Dermis blood vessel endothelial cell (primary cell): ENCODE data around the gene DAPK2. TPM values are rescaled to one million over a fixed set of nuclear protein-coding genes. Genes with fewer than 3 reads are reported as not detected.
"Not testable (repeated sequence)": the region's sequence is repeated elsewhere in the genome, so short reads cannot be mapped to it uniquely, and the experiment has no call there.

Source experiments
- DNase-seq: peaks from one replicate; pipeline ENCODE4 v3.0.0; 2010
- total RNA-seq: library from RNA; depleted of rRNA; stranded (reverse); fragments of >200 nt; gene quantifications from 2 replicates; pipeline ENCODE4 v1.2.3, GENCODE V29; 2014

Gene DAPK2
- total RNA-seq, 1 donor from 2014 or later, result 21.1 TPM

- DNase-seq, result no peak
Measured at GRCh38 chr15:63971427-63971805, 74.9 kb downstream of the DAPK2 start.

- DNase-seq, result no peak
Measured at GRCh38 chr15:63970621-63971426, 75.5 kb downstream of the DAPK2 start.

DNA sequence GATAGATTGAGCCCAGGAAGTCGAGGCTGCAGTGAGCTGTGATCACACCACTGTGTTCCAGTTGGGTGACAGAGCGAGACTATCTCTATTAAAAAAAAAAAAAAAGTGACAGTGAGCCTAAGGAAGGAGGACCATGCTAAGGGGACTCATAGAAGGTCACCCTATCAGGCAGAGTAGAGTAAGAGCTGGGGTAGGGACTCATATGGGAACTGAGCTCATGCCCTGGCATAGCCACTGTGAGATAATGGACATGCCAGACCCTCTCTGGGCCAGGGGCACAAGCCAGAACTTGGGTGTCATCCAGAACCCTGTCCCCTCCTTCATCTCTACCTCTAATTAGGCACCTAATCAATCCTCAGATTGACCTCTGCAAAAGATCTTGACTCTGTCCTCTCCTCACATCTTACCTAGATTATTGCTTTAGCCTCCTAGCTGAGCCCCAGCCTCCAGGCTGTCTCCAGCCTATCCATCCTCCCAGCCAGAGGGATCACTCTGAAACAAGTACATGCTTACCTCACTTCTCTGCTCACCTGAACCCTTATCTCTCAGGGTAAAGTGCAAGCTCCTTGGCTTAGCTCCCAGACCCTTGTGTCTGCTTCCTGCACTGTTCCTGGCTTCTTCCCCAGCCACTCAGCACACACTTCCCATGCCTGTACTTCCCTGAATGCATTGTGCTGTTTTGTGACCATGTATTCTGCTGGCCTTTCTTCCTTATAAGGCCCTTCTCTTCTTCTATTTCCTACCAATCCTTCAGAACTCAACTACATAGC, 76.4 kb downstream of the DAPK2 start:
- peak; percentile 72 for DNase-seq

- no peak for DNase-seq
Measured at GRCh38 chr15:63968700-63969099, 77.6 kb downstream of the DAPK2 start.

DNA sequence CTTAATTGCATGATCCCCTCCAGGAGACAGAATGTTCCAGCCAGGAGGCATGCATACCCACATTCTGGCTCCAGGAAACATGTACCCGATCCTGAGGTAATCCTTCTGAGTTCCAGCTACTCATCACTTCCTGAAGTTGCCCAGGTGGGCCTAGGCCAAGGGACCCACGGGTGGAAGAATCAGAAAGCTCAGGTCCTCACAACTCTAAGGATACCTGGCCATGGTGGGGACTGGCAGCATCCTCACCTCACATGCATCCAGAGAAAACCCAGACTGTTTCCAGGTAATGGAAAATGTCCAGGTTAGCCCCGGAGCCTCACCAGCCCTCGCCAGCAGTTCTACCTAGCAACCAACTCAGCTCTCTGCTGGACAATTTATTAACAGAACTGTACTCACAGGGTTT, 78.2 kb downstream of the DAPK2 start:
- DNase-seq, result no peak

DNA sequence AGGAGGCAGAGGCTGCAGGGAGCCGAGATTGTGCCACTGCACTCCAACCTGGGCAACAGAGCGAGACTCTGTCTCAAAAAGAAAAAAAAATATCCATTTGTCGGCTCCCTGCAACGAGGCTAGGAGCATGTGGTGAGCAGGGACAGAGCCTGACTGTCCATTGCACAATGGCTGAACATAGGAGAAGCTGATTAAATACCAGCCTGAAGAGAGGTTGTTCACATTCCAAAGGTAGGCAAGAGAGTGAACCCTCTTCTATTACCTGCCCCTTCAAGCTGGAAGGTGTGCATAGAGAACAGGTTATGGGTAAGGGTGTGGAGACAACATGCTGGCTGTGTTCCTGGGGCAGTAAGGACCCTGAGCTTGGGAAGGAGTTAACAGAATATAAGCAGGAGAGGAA, 78.7 kb downstream of the DAPK2 start:
- no peak for DNase-seq

- DNase-seq, result not testable (repeated sequence)
Measured at GRCh38 chr15:63962947-63963721, 83.2 kb downstream of the DAPK2 start.

GRCh38 chr15:63953524-63953923, 92.8 kb downstream of the DAPK2 start:
- no peak for DNase-seq

DNA sequence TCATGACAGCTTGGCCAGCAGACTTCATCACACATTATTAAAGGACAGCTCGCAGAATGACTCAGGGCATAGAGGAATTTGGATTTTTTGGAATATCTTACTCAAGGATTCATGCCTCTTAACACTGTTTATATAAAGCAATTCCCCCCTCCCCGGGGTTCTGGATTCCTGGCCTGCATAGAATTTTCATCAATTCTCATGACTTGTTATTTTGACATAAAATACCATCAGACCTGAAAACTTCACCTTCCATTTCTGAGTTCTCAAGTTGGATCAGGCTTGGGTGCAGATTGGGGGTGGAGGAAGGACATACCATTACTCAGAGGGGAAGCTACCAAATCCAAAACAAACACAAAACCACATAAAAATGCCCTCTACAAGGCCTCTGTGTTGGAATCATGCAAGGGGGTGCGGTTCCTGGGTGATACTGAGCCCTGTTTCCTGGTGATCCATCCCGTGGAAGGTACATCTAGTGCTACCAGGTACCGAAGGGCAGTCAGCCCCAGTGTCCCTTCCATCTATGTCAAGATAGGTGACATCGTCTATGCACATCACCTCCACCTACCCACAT, 95.3 kb downstream of the DAPK2 start:
- DNase-seq, result no peak

DNA sequence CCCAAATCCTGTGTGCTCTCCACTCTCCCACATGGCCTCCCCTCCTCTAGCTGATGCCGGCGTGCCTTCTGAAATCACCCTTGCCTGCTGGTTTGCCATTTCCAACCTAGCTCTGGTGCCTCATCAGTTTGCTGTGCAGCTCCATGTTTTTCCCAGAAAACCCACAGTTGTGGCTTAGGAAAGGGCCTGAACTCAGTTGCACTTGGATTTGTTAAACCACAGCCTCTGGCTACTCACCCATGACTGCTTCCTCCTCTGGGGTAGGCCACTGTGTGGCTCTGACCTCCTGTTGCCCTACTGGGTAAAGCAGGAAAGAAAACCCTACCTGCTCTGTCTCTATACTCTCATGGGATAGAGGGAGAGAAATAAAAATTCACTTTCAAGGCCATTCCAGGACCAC, 97.3 kb downstream of the DAPK2 start:
- DNase-seq, result no peak

- DNase-seq, result no peak
Measured at GRCh38 chr15:63948436-63948835, 97.8 kb downstream of the DAPK2 start.

GRCh38 chr15:63947228-63947627, 99.1 kb downstream of the DAPK2 start:
- no peak for DNase-seq

- no peak for DNase-seq
Measured at GRCh38 chr15:63946524-63947065, 99.7 kb downstream of the DAPK2 start.

GRCh38 chr15:63945838-63946298, 100.4 kb downstream of the DAPK2 start:
- DNase-seq, result no peak

DNA sequence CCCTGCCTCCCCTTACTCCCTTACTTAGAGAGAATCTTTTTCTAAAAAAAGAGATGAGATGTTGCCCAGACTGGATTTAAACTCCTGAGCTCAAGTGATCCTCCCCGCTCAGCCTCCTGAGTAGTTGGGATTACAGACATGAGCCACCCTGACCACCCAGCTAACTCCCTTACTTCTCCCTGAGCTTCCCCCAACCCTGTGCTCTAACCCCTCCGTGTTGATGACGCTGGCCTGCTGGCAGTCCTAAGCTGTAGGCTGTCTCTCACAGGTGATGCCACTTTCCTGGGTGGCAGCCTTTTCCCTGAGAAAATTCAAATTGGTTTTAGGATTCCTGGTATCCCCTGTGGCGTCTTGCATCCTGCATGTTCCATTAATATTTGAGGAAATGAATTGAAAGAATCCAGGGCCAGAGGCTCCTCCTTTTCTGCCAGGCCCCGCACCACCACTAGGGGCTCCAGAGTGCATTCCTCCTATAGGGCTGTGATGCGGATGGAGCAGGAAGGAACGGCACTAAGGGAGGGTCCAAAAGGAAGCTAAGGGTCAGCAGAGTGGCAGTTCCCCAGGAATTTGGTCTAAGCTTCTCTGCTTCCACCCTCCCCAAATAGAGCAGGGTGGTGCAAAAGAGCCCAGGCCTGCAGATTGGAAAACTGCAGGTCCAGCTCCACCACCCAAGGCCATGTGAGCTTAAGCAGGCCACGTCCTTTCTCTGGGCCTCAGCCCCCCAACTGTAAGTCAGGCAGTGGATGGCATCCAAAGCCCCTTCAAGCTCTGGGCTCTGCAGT, 101.1 kb downstream of the DAPK2 start:
- peak; percentile 70 for DNase-seq

DNA sequence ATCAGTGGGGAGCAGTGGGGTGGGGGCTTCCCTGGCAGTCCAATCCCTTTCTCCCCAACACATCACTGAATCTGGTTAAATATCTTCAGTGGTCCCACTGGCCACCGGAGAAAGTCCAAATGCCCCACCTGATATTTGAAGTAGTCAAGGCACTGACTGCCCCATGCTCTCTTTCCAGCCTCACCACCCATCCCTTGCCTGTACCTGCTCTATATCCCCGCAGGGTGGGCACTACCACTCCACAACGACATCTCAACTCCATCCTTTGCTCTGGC, 101.7 kb downstream of the DAPK2 start:
- no peak for DNase-seq

- no peak for DNase-seq
Measured at GRCh38 chr15:63943829-63944680, 102.2 kb downstream of the DAPK2 start.

DNA sequence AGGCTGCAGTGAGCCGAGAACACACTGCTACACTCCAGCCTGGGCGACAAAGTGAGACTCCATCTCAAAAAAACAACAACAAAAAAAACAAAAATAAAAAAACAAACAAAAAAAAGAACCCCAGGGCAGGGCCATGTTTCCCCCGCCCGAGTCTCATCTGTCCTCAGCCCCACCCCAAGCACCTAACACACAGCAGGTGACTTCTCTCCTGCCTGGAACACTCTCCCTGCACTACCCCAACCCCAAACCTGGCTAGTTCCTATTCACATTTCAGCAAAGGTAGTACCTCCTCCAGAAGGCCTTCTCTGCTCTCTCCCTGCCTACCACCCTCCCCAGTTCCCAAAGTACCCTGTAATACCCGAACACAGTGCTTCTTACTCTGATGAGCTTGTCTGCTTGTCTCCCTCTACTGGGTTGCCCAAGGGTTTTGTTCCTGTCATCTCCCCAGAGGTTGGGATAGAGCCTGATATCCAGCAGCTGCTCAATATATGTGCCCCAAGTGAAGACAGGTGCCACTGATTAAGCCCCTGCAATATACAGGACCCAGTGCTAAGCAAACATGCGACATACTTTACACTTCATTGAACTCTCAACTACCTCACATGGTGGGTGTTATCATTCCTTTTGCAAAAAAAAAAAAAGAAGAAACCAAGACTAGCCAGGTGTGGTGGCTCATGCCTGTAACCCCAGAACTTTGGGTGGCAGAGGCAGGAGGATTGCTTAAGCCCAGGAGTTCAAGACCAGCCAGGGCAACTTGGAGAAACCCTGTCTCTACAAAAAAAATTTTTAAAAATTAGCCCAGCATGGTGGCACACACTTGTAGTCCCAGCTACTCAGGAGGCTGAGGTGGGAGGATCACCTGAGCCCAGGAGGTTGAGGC, 103.6 kb downstream of the DAPK2 start:
- no peak for DNase-seq

DNA sequence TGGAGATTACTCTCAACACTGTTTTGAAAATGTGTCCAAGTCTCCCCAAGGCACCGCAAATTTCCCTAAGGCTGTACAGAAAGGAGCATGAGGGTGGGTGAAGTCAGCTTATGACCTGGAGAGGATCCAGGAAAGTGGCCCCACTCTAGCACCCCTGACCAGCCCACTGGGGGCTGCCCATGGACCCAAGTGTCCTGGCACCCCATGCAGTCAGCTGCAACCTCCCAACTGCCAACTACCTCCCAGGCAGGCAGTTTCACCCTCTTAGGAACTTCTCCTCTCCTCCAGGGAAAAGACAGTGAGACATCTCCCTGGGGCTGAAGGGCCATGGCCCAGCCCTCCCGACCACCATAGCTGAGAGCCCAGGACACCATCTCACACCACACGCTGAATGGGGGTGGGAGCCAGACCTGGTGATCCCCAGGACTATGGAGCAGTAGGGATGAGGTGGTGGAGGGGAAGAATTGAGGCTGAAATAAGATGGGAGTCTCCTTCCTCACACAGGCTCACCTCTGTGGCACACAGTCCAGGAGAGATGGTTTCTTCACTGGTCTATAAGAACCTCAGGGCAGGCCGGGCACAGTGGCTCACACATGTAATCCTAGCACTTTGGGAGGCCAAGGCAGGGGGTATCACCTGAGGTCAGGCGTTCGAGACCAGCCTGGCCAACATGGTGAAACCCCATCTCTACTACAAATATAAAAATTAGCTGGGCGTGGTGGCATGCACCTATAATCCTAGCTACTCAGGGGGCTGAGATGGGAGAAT, 104.4 kb downstream of the DAPK2 start:
- DNase-seq, result no peak
